PC-3 (cell line): ENCODE data around the gene DIS3L. TPM values are rescaled to one million over a fixed set of nuclear protein-coding genes. Genes with fewer than 3 reads are reported as not detected.
A peak's percentile ranks its signal among the peaks of the same experiment; 100 is the strongest.

Experiments used
- ATAC-seq: fragments of 200-7000 bp; cut with Tn5 transposase; 2 replicates; pipeline ENCODE4 v1.9.1; 2020; ENCODE audit warnings: mild to moderate bottlenecking, moderate library complexity
- BruUV-seq: library from RNA; stranded (reverse); fragments of 400-500 nt; replicated peaks from 2 replicates; lab custom pipeline; 2021; lab: Mats Ljungman, UMichigan
- CTCF ChIA-PET: fragments of 300-600 bp; sonication (Branson Sonifier 250); formaldehyde crosslinking; loops from one replicate; lab custom pipeline; 2022; ENCODE audit warnings: antibody characterized with exemption; lab: Charles Lee
- POLR2A ChIA-PET: fragments of 300-600 bp; sonication (Branson Sonifier 250); formaldehyde crosslinking; loops from one replicate; lab custom pipeline; 2022; ENCODE audit warnings: antibody characterized with exemption; ENCODE audit not compliant: unreplicated experiment; lab: Charles Lee
- DNase-seq: peaks from one replicate; pipeline ENCODE4 v3.0.0-alpha.2; 2015
- H2AFZ ChIP-seq: fragments of 300-600 bp; sonication (generic); 2 replicates; pipeline ENCODE4 v1.6.0; 2016; ENCODE audit warnings: antibody characterized with exemption, low read length
- H3F3A ChIP-seq: fragments of 300-600 bp; sonication (generic); one replicate; pipeline ENCODE4 v1.6.0; 2017; ENCODE audit warnings: antibody characterized with exemption, low read length, control low read depth, mild to moderate bottlenecking; ENCODE audit not compliant: unreplicated experiment
- H3K27ac ChIP-seq: fragments of 300-600 bp; sonication (generic); 2 replicates; pipeline ENCODE4 v1.5.1; 2016; ENCODE audit warnings: mild to moderate bottlenecking, low read length
- H3K27me3 ChIP-seq: fragments of 300-600 bp; sonication (generic); 2 replicates; pipeline ENCODE4 v1.6.1; 2016; ENCODE audit warnings: low read length, mixed read lengths
- H3K36me3 ChIP-seq: fragments of 300-600 bp; sonication (generic); 2 replicates; pipeline ENCODE4 v1.6.1; 2016; ENCODE audit warnings: low read depth, mixed run types, low read length, mixed read lengths
- H3K4me1 ChIP-seq: fragments of 300-600 bp; sonication (generic); 2 replicates; pipeline ENCODE4 v1.5.1; 2016; ENCODE audit warnings: low read length; ENCODE audit not compliant: insufficient read depth
- H3K4me2 ChIP-seq: fragments of 300-600 bp; sonication (generic); 2 replicates; pipeline ENCODE4 v1.6.0; 2016; ENCODE audit warnings: low read length
- H3K4me3 ChIP-seq: fragments of 300-600 bp; sonication (generic); 2 replicates; pipeline ENCODE4 v1.5.1; 2016; ENCODE audit warnings: mild to moderate bottlenecking, low read length, mixed read lengths
- H3K79me2 ChIP-seq: fragments of 300-600 bp; sonication (generic); 2 replicates; pipeline ENCODE4 v1.6.1; 2017; ENCODE audit warnings: low read length, mixed read lengths
- H3K9ac ChIP-seq: fragments of 300-600 bp; sonication (generic); 2 replicates; pipeline ENCODE4 v1.6.0; 2016; ENCODE audit warnings: mild to moderate bottlenecking, low read length
- H3K9me2 ChIP-seq: fragments of 300-600 bp; sonication (generic); replicated peaks from 2 replicates; pipeline ENCODE4 v1.6.1; 2016; ENCODE audit warnings: mixed run types, low read length, mixed read lengths
- H3K9me3 ChIP-seq: fragments of 300-600 bp; sonication (generic); 2 replicates; pipeline ENCODE4 v1.6.1; 2016; ENCODE audit warnings: low read length, mixed read lengths
- H4K20me1 ChIP-seq: fragments of 300-600 bp; sonication (generic); 2 replicates; pipeline ENCODE4 v1.6.1; 2016; ENCODE audit warnings: low read length, mixed read lengths
- CTCF ChIP-seq: fragments of 300-600 bp; sonication (generic); conservative IDR thresholded peaks from 2 replicates; pipeline ENCODE4 v1.5.1; 2017; ENCODE audit warnings: antibody characterized with exemption, low read depth, mild to moderate bottlenecking, low read length
- EZH2 ChIP-seq: fragments of 300-600 bp; sonication (generic); IDR thresholded peaks from one replicate; pipeline ENCODE4 v1.6.1; 2017; ENCODE audit warnings: antibody characterized with exemption, mild to moderate bottlenecking, low read length; ENCODE audit not compliant: unreplicated experiment
- EZH2phosphoT487 ChIP-seq: fragments of 300-600 bp; sonication (generic); IDR thresholded peaks from 2 replicates; pipeline ENCODE4 v1.6.1; 2018; ENCODE audit warnings: mild to moderate bottlenecking, antibody characterized with exemption, low read length, borderline replicate concordance
- intact Hi-C: fragments of 100-400 bp; cut with micrococcal nuclease; formaldehyde crosslinking; loops from 2 replicates; pipeline ENCODE4 v1.9.0; 2023
- total RNA-seq: library from RNA; depleted of rRNA; stranded (reverse); fragments of >200 nt; gene quantifications from 2 replicates; pipeline ENCODE4 v1.2.3, GENCODE V29; 2014

DIS3L gene
- total RNA-seq, 1 experiment from 2014 or later, result 18.7 TPM

GRCh38 chr15:66364944-66365528, 71.7 kb downstream of the DIS3L start:
- H3K9me3 ChIP-seq, result no peaks in the 10 kb centered on the region
- H3K9ac ChIP-seq, result no peak overlapping the region
- ChIA-PET POLR2A (no interaction called here), CTCF (no interaction called here)
- no peaks in the 10 kb centered on the region for H3F3A ChIP-seq
- H3K4me2 ChIP-seq, result no peak overlapping the region
- H3K79me2 ChIP-seq, result no peaks in the 10 kb centered on the region
- TF ChIP-seq EZH2phosphoT487 (no peak), EZH2 (no peak), CTCF (no peak)
- BruUV-seq, result no TSS peak
- H3K27me3 ChIP-seq, result no peaks in the 10 kb centered on the region
- H3K4me3 ChIP-seq, result no peak overlapping the region
- intact Hi-C loops, result no loop called here
- peaks cover 11% of the 10 kb centered on the region for H3K4me1 ChIP-seq
- H3K36me3 ChIP-seq, result no peaks in the 10 kb centered on the region
- no peaks in the 10 kb centered on the region for H4K20me1 ChIP-seq
- DNase-seq, result no peak
- no peak overlapping the region for H2AFZ ChIP-seq
- ATAC-seq, result no peak
- H3K9me2 ChIP-seq, result no peaks in the 10 kb centered on the region
- H3K27ac ChIP-seq, result no peak overlapping the region

GRCh38 chr15:66369773-66370651, 76.6 kb downstream of the DIS3L start:
- TF ChIP-seq EZH2phosphoT487 (no peak), EZH2 (no peak), CTCF (no peak)
- peaks cover 13% of the 10 kb centered on the region for H3K4me1 ChIP-seq
- H3K27ac ChIP-seq, result peak overlapping the region; percentile 75
- H3F3A ChIP-seq, result no peaks in the 10 kb centered on the region
- peak overlapping the region; percentile 55 for H3K9ac ChIP-seq
- CTCF ChIA-PET, result interaction anchor here (0.7 kb wide), 1 partner anchor 21 kb away, joined by 7 read pairs; no protein-coding TSS in a partner anchor
- H2AFZ ChIP-seq, result peak overlapping the region; percentile 80
- BruUV-seq, result TSS peak; percentile 93
- no peaks in the 10 kb centered on the region for H3K27me3 ChIP-seq
- no peaks in the 10 kb centered on the region for H3K36me3 ChIP-seq
- POLR2A ChIA-PET, result interaction anchor here (0.6 kb wide), 1 partner anchor 18 kb away, joined by 3 read pairs; no protein-coding TSS in a partner anchor
- H3K4me3 ChIP-seq, result peak overlapping the region; percentile 57
- peak; percentile 67 for ATAC-seq
- no peaks in the 10 kb centered on the region for H3K9me2 ChIP-seq
- no peaks in the 10 kb centered on the region for H4K20me1 ChIP-seq
- no peaks in the 10 kb centered on the region for H3K79me2 ChIP-seq
- intact Hi-C loops, result no loop called here
- no peaks in the 10 kb centered on the region for H3K9me3 ChIP-seq
- H3K4me2 ChIP-seq, result peak overlapping the region; percentile 75
- DNase-seq, result peak; percentile 28
